Uterus (tissue), 4 donors: Measurements from ENCODE around the gene ADRM1. TPM values are rescaled to one million over a fixed set of nuclear protein-coding genes. Genes with fewer than 3 reads are reported as not detected.

Experiments
- DNase-seq, 2 donors: peaks; one replicate each; pipeline ENCODE4 v3.0.0-alpha.2; 2019 to 2020
- H3K27ac ChIP-seq, 2 donors: fragments of 200-600 bp; sonication (generic); 1 replicate in 1 of 2; 2 replicates in 1 of 2; pipeline ENCODE4 v1.5.1; 2016 to 2018
- H3K27me3 ChIP-seq, 2 donors: fragments of 200-600 bp; sonication (generic); one replicate each; pipeline ENCODE4 v1.5.1; 2018 to 2019; ENCODE audit warnings: control low read depth in 1 of 2
- H3K36me3 ChIP-seq, 2 donors: fragments of 200-600 bp; sonication (generic); one replicate each; pipeline ENCODE4 v1.5.1; 2019; ENCODE audit warnings: control low read depth in 1 of 2
- H3K4me1 ChIP-seq, 2 donors: fragments of 200-600 bp; sonication (generic); one replicate each; pipeline ENCODE4 v1.5.1; 2018 to 2019; ENCODE audit warnings: control low read depth in 1 of 2
- H3K4me3 ChIP-seq, 2 donors: fragments of 200-600 bp; sonication (generic); 1 replicate in 1 of 2; 2 replicates in 1 of 2; pipeline ENCODE4 v1.5.1; 2018 to 2019; ENCODE audit warnings: mild to moderate bottlenecking in 1 of 2
- H3K9me3 ChIP-seq, 2 donors: fragments of 200-600 bp; sonication (generic); one replicate each; pipeline ENCODE4 v1.5.1; 2019; ENCODE audit warnings: control low read depth in 1 of 2
- POLR2A ChIP-seq, 2 donors: fragments of 450-650 bp; IDR thresholded peaks; one replicate each; pipeline ENCODE4 v1.6.1; 2016; ENCODE audit warnings: antibody characterized with exemption in 2 of 2, mild to moderate bottlenecking in 1 of 2, moderate library complexity in 1 of 2
- intact Hi-C: fragments of 100-400 bp; cut with DNase I; formaldehyde crosslinking; loops from one replicate; pipeline ENCODE4 v1.15.1; 2023; ENCODE audit warnings: low total_unique reads
- total RNA-seq, 4 donors: library from RNA; depleted of rRNA in 3 of 4; stranded (reverse); fragments of >200 nt in 3 of 4; gene quantifications; one replicate each; pipeline versions ENCODE4 v1.1.0 to v1.2.4, GENCODE V29; 2014 to 2023
- TF ChIP-seq, protein P1 (sequence below), 4 experiments: fragments of 200-600 bp in 2 of 4; fragments of 450-650 bp in 2 of 4; sonication (generic) in 2 of 4; IDR thresholded peaks; one replicate each; pipeline ENCODE4 v1.5.1; 2016 to 2019; ENCODE audit warnings: antibody characterized with exemption in 4 of 4, mild to moderate bottlenecking in 2 of 4, moderate library complexity in 1 of 4
- donor health status: DM: yes; HTN: yes; CAD: no.

The ADRM1 gene
- total RNA-seq, 4 donors from 2014 or later = 42.9 to 82.7 (median 60.9) TPM

DNA sequence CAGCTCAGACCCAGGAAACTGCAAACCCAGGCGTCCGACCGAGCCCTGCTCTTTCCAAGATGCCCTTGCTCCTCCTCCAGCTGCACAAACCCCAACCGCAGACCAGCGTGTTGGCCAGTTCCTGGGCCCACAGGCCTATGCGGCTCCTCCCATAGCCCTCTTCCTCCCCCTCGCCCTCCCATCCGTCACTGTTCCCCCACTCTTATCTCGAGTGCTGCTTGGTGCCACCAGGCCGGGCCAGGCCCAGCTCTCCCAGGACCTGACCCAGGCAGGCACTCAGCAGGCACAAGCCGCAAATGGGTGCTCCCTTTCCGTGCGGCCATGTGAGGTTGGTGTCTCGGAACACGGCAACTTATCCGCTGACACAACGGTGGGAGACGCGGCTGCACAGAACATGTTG lies 28.6 kb downstream of the ADRM1 start:
- Histone ChIP-seq H3K4me1 (no peaks in the 10 kb centered on the region), H3K9me3 (no peaks in the 10 kb centered on the region), H3K4me3 (no peak overlapping the region), H3K27ac (no peak overlapping the region), H3K27me3 (no peaks in the 10 kb centered on the region), H3K36me3 (no peaks in the 10 kb centered on the region)
- no peak for TF ChIP-seq POLR2A (IDR thresholded peaks at IDR 0.05)
- TF ChIP-seq, protein P1, sequence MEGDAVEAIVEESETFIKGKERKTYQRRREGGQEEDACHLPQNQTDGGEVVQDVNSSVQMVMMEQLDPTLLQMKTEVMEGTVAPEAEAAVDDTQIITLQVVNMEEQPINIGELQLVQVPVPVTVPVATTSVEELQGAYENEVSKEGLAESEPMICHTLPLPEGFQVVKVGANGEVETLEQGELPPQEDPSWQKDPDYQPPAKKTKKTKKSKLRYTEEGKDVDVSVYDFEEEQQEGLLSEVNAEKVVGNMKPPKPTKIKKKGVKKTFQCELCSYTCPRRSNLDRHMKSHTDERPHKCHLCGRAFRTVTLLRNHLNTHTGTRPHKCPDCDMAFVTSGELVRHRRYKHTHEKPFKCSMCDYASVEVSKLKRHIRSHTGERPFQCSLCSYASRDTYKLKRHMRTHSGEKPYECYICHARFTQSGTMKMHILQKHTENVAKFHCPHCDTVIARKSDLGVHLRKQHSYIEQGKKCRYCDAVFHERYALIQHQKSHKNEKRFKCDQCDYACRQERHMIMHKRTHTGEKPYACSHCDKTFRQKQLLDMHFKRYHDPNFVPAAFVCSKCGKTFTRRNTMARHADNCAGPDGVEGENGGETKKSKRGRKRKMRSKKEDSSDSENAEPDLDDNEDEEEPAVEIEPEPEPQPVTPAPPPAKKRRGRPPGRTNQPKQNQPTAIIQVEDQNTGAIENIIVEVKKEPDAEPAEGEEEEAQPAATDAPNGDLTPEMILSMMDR (IDR thresholded peaks at IDR 0.05) = no peak
- DNase-seq = no peak
- intact Hi-C loops = no loop called here

DNA sequence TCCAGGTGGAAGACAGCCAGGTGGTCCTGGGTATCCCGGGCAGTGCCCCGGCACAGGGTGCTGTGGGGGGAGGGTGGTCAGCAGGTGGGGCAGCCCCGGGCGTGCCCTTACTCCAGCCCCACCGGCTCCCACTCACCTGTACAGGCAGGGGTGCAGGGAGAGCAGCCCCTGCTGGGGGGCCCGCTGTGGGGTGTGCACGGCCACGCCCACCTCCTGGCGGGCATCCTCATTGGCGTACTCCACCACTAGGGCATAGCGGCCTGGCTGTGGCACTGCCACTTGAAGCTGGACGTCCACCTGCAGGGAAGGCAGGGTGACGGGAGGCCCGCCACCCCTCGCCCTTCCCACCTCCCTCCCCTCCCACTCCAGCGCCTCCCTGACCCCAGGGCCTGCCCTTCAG lies 29.6 kb downstream of the ADRM1 start:
- H3K27ac ChIP-seq = no peak overlapping the region
- no peaks in the 10 kb centered on the region for H3K36me3 ChIP-seq
- no peaks in the 10 kb centered on the region for H3K4me1 ChIP-seq
- no peaks in the 10 kb centered on the region for H3K27me3 ChIP-seq
- DNase-seq = no peak
- intact Hi-C loops = no loop called here
- TF ChIP-seq, protein P1 (IDR thresholded peaks at IDR 0.05) = no peak
- TF ChIP-seq POLR2A (IDR thresholded peaks at IDR 0.05) = no peak
- no peaks in the 10 kb centered on the region for H3K9me3 ChIP-seq
- no peak overlapping the region for H3K4me3 ChIP-seq

DNA sequence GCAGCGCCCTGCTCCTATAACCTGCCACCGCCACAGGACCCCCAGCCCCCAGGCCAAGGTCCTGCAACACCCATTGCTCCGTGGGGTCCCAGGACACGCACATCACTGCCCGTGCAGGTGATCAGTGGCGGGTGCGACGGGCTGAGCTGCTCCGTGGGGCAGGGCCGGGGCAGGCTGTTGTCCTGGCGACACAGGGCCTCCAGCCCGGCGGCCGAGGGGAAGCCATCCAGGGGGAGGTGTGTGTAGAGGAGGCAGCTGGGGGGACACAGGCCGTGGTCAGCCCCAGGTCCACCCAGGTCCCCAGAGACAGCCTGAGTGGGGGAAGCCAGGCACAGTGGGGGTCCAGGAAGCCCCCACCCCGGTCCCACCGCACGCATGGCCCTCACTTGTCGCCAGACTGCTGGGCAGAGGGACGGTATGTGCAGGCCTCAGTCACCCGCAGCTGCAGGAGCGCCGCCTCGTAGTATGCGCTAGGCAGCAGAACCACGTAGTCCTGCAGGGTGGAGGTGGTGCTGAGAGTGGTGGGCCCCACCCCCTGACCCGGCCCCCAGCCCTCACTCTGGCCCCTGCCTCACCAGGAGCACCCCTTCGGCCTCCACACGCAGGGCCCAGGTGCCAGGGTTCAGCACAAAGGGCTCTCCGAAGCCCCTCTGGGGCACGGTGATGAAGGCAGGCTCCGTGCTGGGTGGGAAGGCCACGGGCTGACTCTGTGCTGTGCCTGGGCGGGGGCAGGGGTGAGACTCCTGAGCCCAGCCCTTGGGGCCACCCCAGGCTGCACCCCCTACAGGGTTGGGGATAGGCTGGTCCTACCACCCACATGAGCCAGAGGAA lies 30.4 kb downstream of the ADRM1 start:
- Histone ChIP-seq H3K27ac (no peak overlapping the region), H3K4me3 (no peak overlapping the region), H3K36me3 (no peaks in the 10 kb centered on the region), H3K9me3 (no peaks in the 10 kb centered on the region), H3K27me3 (no peaks in the 10 kb centered on the region), H3K4me1 (no peaks in the 10 kb centered on the region)
- no peak for DNase-seq
- TF ChIP-seq, protein P1 (IDR thresholded peaks at IDR 0.05) = no peak
- no peak for TF ChIP-seq POLR2A (IDR thresholded peaks at IDR 0.05)
- intact Hi-C loops = no loop called here

DNA sequence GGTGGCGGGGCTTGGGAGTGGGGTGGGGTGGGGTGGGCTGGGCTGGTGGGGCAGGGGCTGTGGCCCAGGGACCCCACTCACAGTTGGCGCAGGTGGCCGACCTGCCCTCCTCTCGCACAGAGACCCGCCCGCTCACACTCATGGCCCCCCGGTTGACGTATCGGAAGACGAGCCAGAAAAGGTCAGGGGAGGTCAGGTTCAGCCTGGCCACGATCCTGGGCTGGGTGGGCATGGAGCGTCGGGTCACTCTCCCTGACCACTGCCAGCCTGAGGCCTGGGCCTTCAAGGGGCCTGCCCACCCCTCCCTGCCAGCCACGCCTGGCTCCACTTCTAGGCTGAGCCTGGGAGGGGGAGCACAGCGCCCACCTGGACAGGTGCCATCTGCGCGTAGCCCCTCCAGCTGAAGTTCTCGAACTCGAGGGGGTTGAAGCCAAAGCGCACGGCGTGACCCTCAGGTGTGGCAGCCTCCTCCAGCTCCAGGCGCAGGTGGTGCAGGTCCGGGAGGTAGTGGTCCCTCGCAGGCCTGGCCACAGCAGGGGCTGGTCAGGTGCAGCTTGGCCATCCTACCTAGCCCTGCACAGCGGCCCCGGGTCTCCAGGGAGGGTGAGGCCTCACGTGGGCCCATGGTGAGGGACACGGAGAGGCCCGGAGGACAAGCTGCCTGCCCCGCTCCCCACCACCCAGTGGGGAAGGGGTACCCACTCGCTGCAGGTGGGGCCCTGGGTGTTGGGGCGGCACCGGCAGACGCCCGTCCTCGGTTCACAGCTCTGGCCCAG lies 31.2 kb downstream of the ADRM1 start:
- DNase-seq = no peak
- Histone ChIP-seq H3K27ac (no peak overlapping the region), H3K4me1 (no peaks in the 10 kb centered on the region), H3K36me3 (no peaks in the 10 kb centered on the region), H3K4me3 (no peak overlapping the region), H3K27me3 (no peaks in the 10 kb centered on the region), H3K9me3 (no peaks in the 10 kb centered on the region)
- intact Hi-C loops = no loop called here
- TF ChIP-seq, protein P1 (IDR thresholded peaks at IDR 0.05) = no peak
- TF ChIP-seq POLR2A (IDR thresholded peaks at IDR 0.05) = no peak

DNA sequence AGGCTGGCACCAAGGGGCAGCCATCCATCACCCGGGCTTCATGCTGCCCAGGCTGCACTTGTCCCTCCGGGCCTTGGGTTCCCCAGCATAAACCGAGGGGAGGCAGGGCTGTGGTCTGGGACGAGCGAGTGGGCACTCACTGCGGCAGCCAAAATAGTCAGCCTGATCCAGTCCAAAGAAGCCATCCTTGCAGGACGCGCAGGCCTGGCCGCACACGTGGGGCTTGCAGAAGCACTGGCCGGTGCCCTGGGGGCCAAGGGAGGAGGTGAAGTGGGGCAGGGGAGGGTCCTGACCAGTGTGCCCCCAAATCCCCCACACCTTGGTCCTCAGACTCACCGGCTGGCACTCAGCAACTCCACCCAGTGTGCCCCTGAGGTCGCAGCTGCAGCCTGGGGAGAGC lies 32.1 kb downstream of the ADRM1 start:
- no peak overlapping the region for H3K27ac ChIP-seq
- no peaks in the 10 kb centered on the region for H3K4me1 ChIP-seq
- no peak overlapping the region for H3K4me3 ChIP-seq
- no peaks in the 10 kb centered on the region for H3K27me3 ChIP-seq
- no peak for DNase-seq
- no peaks in the 10 kb centered on the region for H3K36me3 ChIP-seq
- TF ChIP-seq, protein P1 (IDR thresholded peaks at IDR 0.05) = no peak
- no peak for TF ChIP-seq POLR2A (IDR thresholded peaks at IDR 0.05)
- H3K9me3 ChIP-seq = no peaks in the 10 kb centered on the region
- intact Hi-C loops = no loop called here
